Prostate gland (tissue), 2 donors: ENCODE results near the gene ELP1.

Experiments
- CTCF ChIP-seq, 4 experiments: fragments of 200-600 bp in 2 of 4; fragments of 450-650 bp in 2 of 4; sonication (generic) in 2 of 4; IDR thresholded peaks; 1 replicate in 3 of 4; 2 replicates in 1 of 4; pipeline ENCODE4 v1.5.1; 2016 to 2019; ENCODE audit warnings: antibody characterized with exemption in 4 of 4, mild to moderate bottlenecking in 2 of 4, moderate library complexity in 2 of 4
- POLR2A ChIP-seq: fragments of 450-650 bp; IDR thresholded peaks from one replicate; pipeline ENCODE4 v1.6.1; 2016; ENCODE audit warnings: antibody characterized with exemption, mild to moderate bottlenecking

DNA sequence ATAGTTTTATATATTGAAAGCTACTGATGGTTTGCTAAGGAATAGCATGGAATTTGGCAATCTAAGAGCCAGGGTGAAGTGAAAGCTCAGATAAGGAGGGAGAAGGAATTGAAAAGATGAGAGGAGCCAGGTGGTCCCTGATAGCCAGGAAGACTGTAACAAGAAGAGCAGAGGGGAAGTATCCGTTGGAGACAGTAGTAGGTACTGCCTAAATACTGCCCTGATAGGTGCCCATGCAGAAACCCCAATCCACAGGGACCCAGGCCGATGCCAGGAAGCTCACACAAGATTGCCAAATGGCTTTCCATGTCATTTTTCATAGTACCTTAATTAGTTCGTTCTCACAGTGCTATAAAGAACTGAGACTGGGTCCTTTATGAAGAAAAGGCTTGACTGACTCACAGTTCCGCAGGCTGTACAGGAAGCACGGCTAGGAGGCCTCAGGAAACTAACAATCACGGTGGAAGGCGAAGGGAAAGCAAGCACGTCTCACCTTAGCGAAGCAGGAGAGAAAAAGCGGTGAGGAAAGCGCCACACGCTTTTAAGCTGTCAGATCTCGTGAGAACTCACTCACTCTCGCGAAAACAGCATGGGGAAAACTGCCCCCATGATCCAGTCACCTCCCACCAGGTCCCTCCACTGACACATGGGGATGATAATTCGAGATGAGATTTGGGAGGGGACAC lies 91.2 kb downstream of the ELP1 start:
- TF ChIP-seq CTCF (IDR thresholded peaks at IDR 0.05) (no peak), POLR2A (no peak)
